Measurements from ENCODE around the gene COA6.

The COA6 gene

GRCh38 chr1:234408757-234409156 lies 35.5 kb downstream of the COA6 start:
- peak in 1 of 2 donors; percentile 13 for DNase-seq (ENCODE audit: extremely low read depth in 1 of 2, low read depth in 1 of 2)

DNA sequence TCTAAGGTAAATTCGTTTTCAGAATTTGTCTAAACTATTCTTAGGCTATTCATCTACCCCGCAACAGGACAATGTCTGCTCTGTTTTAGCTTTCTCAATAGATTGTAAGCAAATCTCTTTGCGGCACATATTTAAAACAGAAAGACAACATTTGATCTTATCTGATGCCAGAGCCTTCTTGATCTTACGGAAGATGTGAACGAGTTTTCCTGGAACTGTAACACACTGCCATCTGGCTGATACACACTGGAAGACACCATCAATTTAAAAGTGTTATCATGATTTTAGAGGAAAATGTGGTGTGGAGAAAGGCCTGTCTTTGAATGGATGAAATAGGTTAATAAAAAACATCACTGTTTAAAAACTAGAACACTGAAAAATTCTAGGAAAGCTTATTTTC lies 36.1 kb downstream of the COA6 start:
- no peak for DNase-seq (ENCODE audit: extremely low read depth in 1 of 2, low read depth in 1 of 2)

- DNase-seq (ENCODE audit: extremely low read depth in 1 of 2, low read depth in 1 of 2): no peak
Observed at GRCh38 chr1:234412830-234413229, 39.6 kb downstream of the COA6 start.

DNA sequence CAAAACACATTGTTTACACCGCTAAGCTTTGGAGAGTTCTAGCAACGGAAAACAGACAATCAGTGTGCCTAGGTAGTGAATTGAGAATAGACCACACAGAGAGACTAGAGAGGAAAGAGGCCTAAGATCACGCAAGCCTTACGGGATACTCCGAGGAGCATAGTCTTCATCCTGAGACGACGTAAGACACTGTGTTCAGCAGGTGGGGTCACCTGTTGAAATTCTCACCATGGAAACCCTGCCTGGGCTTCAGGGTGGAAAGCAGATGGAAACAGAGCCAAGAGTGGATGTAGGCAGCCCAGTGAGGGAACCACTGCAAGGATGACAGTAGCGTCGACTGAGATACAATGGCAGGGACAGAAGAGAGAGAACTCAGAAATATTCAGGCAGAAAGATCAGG lies 40.2 kb downstream of the COA6 start:
- DNase-seq (ENCODE audit: extremely low read depth in 1 of 2, low read depth in 1 of 2): no peak

DNA sequence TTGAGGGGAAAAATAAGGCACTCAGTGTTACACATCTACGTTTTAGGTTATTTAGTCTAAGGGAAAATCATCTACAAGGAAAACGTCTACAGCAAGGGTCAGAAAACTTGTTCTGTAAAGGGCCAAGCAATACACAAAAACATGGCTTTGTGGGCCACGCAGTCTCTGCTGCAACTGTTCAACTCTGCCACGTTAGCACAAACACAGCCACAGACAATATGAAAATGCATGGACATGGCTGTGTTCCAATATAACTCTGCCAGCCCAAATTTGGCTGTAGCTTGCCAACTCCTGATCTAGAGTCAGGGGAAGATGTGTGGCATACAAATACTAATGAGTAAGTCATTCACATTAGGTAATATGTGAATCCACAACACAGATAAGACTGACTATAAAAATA lies 40.7 kb downstream of the COA6 start:
- no peak for DNase-seq (ENCODE audit: extremely low read depth in 1 of 2, low read depth in 1 of 2)

GRCh38 chr1:234427950-234428646 lies 54.8 kb downstream of the COA6 start:
- no peak for DNase-seq (ENCODE audit: extremely low read depth in 1 of 2, low read depth in 1 of 2)

DNA sequence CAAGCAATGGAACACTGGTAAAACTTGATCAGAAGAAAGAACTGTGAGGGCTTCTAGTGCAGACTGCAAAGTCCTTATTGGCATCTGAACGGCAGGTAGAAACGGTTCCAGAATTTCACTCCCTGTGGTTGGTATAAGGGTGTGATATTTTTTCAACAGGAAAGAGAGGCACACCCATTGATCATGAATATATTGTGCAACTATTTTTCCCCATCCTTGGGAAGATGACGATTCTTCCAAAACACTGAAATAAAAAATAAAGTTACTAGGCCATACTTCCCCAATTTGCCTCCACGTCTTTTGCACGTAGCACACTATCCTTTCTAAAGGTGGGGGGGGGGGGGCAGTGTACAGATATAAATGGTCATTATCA lies 56.2 kb downstream of the COA6 start:
- DNase-seq (ENCODE audit: extremely low read depth in 1 of 2, low read depth in 1 of 2): no peak

- DNase-seq (ENCODE audit: extremely low read depth in 1 of 2, low read depth in 1 of 2): no peak
Observed at GRCh38 chr1:234430691-234431090, 57.4 kb downstream of the COA6 start.

DNA sequence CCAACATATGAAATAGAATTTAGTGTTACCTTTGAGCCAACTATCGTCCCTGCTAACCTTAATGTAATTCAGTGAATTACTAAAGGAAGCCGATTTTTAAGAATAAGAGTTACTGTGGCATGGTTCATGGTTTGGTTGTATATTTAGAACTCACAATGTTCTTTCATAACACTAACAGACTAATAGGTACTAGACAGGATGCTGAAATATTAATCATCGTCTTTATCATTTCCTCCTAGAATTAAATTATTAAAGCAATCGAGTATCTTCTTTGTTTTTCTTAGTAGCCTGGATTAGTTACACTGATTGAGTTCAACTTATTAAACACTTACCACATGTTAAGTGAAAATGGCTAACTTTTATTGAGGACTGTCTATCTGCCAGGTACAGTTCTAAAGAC lies 58.0 kb downstream of the COA6 start:
- no peak for DNase-seq (ENCODE audit: extremely low read depth in 1 of 2, low read depth in 1 of 2)

DNA sequence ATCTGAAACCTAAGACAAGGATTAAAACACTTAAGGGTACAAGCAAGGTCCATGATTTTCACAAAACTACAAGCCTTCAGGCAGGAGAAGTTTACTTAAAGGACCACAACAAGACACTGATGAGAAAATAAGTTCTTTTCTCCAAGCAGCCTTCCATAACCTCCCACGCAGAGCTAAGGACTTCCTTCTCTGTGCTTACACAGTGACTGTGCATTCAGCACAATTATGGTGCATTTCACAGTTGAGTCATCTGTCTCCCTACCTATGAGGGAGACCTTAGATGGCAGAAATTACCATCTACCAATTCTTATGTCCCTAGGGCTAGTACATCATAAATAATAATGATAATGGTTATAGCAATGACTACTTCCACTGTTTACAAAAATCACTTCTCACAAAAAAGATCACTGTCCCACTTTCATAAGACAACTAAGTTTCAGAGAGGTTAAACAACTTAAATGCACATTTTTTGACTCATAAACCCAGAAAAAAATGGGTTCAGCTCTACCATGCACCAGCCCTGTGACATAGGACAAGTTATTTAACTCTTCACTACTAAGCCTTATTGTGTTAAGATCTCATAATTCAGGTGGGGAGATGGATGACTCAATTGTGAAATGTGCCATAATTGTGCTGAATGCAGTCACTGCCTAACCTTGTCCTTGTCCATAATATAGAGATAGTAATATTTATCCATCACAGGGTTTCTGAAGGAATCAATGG lies 60.5 kb downstream of the COA6 start:
- no peak for DNase-seq (ENCODE audit: extremely low read depth in 1 of 2, low read depth in 1 of 2)

Data from stimulated activated CD8-positive, alpha-beta memory T cell treated with anti-CD3 and anti-CD28 coated beads, Interleukin-7, amount 100 ng/mL, for 48 hours (primary cell).